Measurements from ENCODE around the gene CD84.
"Not testable (repeated sequence)": the region's sequence is repeated elsewhere in the genome, so short reads cannot be mapped to it uniquely, and the experiment has no call there.

The CD84 gene

GRCh38 chr1:160569806-160570205 lies 9.5 kb downstream of the CD84 start:
- peak; percentile 34 to 71 (median 58) for DNase-seq

GRCh38 chr1:160567858-160568682 lies 11.2 kb downstream of the CD84 start:
- peak; percentile 58 to 80 (median 77) for DNase-seq

GRCh38 chr1:160567341-160567740 lies 12.0 kb downstream of the CD84 start:
- no peak for DNase-seq

- DNase-seq = peak in 2 of 4 experiments; percentile 29 to 58
Measured at GRCh38 chr1:160565564-160565963, 13.7 kb downstream of the CD84 start.

- not testable (repeated sequence) for DNase-seq
Measured at GRCh38 chr1:160563230-160563629, 16.1 kb downstream of the CD84 start.

GRCh38 chr1:160562745-160563144 lies 16.6 kb downstream of the CD84 start:
- not testable (repeated sequence) for DNase-seq

- no peak for DNase-seq
Measured at GRCh38 chr1:160560806-160561205, 18.5 kb downstream of the CD84 start.

- no peak for DNase-seq
Measured at GRCh38 chr1:160560045-160560705, 19.1 kb downstream of the CD84 start.

GRCh38 chr1:160559437-160559836 lies 19.9 kb downstream of the CD84 start:
- DNase-seq = not testable (repeated sequence)

GRCh38 chr1:160558660-160559380 lies 20.5 kb downstream of the CD84 start:
- DNase-seq = no peak

- DNase-seq = no peak
Measured at GRCh38 chr1:160553778-160554177, 25.5 kb downstream of the CD84 start.

- DNase-seq = no peak
Measured at GRCh38 chr1:160552425-160552824, 26.9 kb downstream of the CD84 start.

GRCh38 chr1:160550572-160551034 lies 28.7 kb downstream of the CD84 start:
- no peak for DNase-seq

GRCh38 chr1:160549665-160550006 lies 29.7 kb downstream of the CD84 start:
- DNase-seq = no peak

- peak in 1 of 4 experiments; percentile 49 for DNase-seq
Measured at GRCh38 chr1:160548960-160549664, 30.2 kb downstream of the CD84 start.

- peak in 1 of 4 experiments; percentile 36 for DNase-seq
Measured at GRCh38 chr1:160548183-160548582, 31.1 kb downstream of the CD84 start.

- DNase-seq = peak in 1 of 4 experiments; percentile 30
Measured at GRCh38 chr1:160547422-160547821, 31.9 kb downstream of the CD84 start.

- DNase-seq = peak; percentile 89 to 97 (median 94)
Measured at GRCh38 chr1:160546942-160547341, 32.4 kb downstream of the CD84 start.

- peak in 3 of 4 experiments; percentile 43 to 55 (median 44) for DNase-seq
Measured at GRCh38 chr1:160544647-160545046, 34.6 kb downstream of the CD84 start.

- DNase-seq = no peak
Measured at GRCh38 chr1:160542303-160542945, 36.9 kb downstream of the CD84 start.

GRCh38 chr1:160541622-160542302 lies 37.5 kb downstream of the CD84 start:
- DNase-seq = no peak

All from suppressor macrophage (primary cell).